Mammary epithelial cell (primary cell): ENCODE data around the gene TULP1.

ENCODE experiments used
- CTCF ChIP-seq, 2 donors: IDR thresholded peaks in 1 of 2; conservative IDR thresholded peaks in 1 of 2; 2 replicates each; pipeline ENCODE4 v1.5.1; 2011 to 2012; ENCODE audit warnings: inconsistent platforms in 2 of 2, low read length in 2 of 2, mild to moderate bottlenecking in 2 of 2, control low read depth in 1 of 2, low read depth in 1 of 2; ENCODE audit not compliant: insufficient read depth in 1 of 2; ENCODE audit errors: extremely low read depth in 1 of 2
- EZH2 ChIP-seq: IDR thresholded peaks from 2 replicates; pipeline ENCODE4 v1.6.1; 2012; ENCODE audit warnings: low read length, inconsistent platforms, borderline replicate concordance

GRCh38 chr6:35474942-35475570 is 37.6 kb downstream of the TULP1 start:
- TF ChIP-seq CTCF (conservative IDR thresholded peaks at IDR 0.05 in 1 of 2, IDR thresholded peaks at IDR 0.05 in 1 of 2; ENCODE audit: extremely low read depth in 1 of 2, insufficient read depth in 1 of 2, low read depth in 1 of 2, low read length in 2 of 2): no peak
- no peak for TF ChIP-seq EZH2
